Type B pancreatic cell (in vitro differentiated cells): ENCODE data around the gene TRIM68. TPM values are rescaled to one million over a fixed set of nuclear protein-coding genes. Genes with fewer than 3 reads are reported as not detected.

ENCODE experiments used
- DNase-seq: peaks from one replicate; pipeline ENCODE4 v3.0.0; 2021; ENCODE audit warnings: mixed read lengths; ENCODE audit not compliant: unreplicated experiment; ENCODE audit errors: extremely low spot score
- H3K27ac Mint-ChIP-seq: 2 replicates; pipeline ENCODE4 v1.8.0; 2021; ENCODE audit warnings: mild to moderate bottlenecking, mixed read lengths
- H3K27me3 Mint-ChIP-seq: 2 replicates; pipeline ENCODE4 v1.8.0; 2021; ENCODE audit warnings: mixed read lengths
- H3K36me3 Mint-ChIP-seq: 2 replicates; pipeline ENCODE4 v1.8.0; 2021; ENCODE audit warnings: mixed read lengths
- H3K4me1 Mint-ChIP-seq: one replicate; pipeline ENCODE4 v1.8.0; 2021; ENCODE audit warnings: mixed read lengths; ENCODE audit not compliant: unreplicated experiment
- H3K4me3 Mint-ChIP-seq: 2 replicates; pipeline ENCODE4 v1.8.0; 2021; ENCODE audit warnings: mild to moderate bottlenecking, mixed read lengths
- H3K9me3 Mint-ChIP-seq: 2 replicates; pipeline ENCODE4 v1.8.0; 2021; ENCODE audit warnings: mixed read lengths
- CTCF ChIP-seq: fragments of 200-600 bp; sonication (generic); conservative IDR thresholded peaks from 2 replicates; pipeline ENCODE4 v1.5.0; 2021; ENCODE audit warnings: antibody characterized with exemption, mild to moderate bottlenecking
- total RNA-seq: library from RNA; stranded (reverse); gene quantifications from 2 replicates; pipeline ENCODE4 v1.2.1, GENCODE V29; 2021; ENCODE audit warnings: low replicate concordance

The TRIM68 gene
- total RNA-seq, 1 donor from 2014 or later = 14.5 TPM

- no peak overlapping the region for H3K4me3 Mint-ChIP-seq
- H3K27me3 Mint-ChIP-seq = peaks cover 10% of the 10 kb centered on the region
- H3K27ac Mint-ChIP-seq = no peak overlapping the region
Measured at GRCh38 chr11:4576880-4577279, 31.2 kb downstream of the TRIM68 start.

GRCh38 chr11:4569075-4569474, 39.0 kb downstream of the TRIM68 start:
- no peaks in the 10 kb centered on the region for H3K27me3 Mint-ChIP-seq
- TF ChIP-seq CTCF = no peak
- DNase-seq = no peak
- no peak overlapping the region for H3K27ac Mint-ChIP-seq
- peaks cover 6% of the 10 kb centered on the region for H3K9me3 Mint-ChIP-seq
- no peak overlapping the region for H3K4me3 Mint-ChIP-seq
- peaks cover 2% of the 10 kb centered on the region for H3K36me3 Mint-ChIP-seq
- no peaks in the 10 kb centered on the region for H3K4me1 Mint-ChIP-seq

More at GRCh38 chr11:4576880-4577279, 31.2 kb downstream of the TRIM68 start:
- Mint-ChIP-seq H3K4me1 (no peaks in the 10 kb centered on the region), H3K36me3 (no peaks in the 10 kb centered on the region), H3K9me3 (no peaks in the 10 kb centered on the region)
- no peak for DNase-seq
- no peak for TF ChIP-seq CTCF

GRCh38 chr11:4565371-4565770, 42.7 kb downstream of the TRIM68 start:
- Mint-ChIP-seq H3K36me3 (peaks cover 5% of the 10 kb centered on the region), H3K9me3 (peaks cover 12% of the 10 kb centered on the region), H3K4me3 (no peak overlapping the region), H3K27ac (no peak overlapping the region), H3K27me3 (no peaks in the 10 kb centered on the region), H3K4me1 (no peaks in the 10 kb centered on the region)
- no peak for TF ChIP-seq CTCF
- DNase-seq = no peak

DNA sequence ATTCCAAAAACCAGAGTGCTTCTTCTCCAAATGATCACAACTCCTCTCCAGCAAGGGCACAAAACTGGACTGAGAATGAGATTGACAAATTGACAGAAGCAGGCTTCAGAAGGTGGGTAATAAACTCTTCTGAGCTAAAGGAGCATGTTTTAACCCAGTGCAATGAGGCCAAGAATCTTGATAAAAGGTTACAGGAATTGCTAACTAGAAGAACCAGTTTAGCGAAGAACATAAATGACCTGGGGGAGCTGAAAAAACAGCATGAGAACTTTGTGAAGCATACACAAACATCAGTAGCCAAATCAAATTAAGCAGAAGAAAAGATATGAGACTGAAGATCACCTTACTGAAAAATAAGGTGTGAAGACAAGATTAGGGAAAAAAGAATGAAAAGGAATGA, 47.6 kb downstream of the TRIM68 start:
- Mint-ChIP-seq H3K4me1 (no peaks in the 10 kb centered on the region), H3K4me3 (peak overlapping the region; percentile 28), H3K27me3 (no peaks in the 10 kb centered on the region), H3K27ac (peak overlapping the region; percentile 23), H3K9me3 (peaks cover 14% of the 10 kb centered on the region), H3K36me3 (peaks cover 5% of the 10 kb centered on the region)
- no peak for DNase-seq
- no peak for TF ChIP-seq CTCF

DNA sequence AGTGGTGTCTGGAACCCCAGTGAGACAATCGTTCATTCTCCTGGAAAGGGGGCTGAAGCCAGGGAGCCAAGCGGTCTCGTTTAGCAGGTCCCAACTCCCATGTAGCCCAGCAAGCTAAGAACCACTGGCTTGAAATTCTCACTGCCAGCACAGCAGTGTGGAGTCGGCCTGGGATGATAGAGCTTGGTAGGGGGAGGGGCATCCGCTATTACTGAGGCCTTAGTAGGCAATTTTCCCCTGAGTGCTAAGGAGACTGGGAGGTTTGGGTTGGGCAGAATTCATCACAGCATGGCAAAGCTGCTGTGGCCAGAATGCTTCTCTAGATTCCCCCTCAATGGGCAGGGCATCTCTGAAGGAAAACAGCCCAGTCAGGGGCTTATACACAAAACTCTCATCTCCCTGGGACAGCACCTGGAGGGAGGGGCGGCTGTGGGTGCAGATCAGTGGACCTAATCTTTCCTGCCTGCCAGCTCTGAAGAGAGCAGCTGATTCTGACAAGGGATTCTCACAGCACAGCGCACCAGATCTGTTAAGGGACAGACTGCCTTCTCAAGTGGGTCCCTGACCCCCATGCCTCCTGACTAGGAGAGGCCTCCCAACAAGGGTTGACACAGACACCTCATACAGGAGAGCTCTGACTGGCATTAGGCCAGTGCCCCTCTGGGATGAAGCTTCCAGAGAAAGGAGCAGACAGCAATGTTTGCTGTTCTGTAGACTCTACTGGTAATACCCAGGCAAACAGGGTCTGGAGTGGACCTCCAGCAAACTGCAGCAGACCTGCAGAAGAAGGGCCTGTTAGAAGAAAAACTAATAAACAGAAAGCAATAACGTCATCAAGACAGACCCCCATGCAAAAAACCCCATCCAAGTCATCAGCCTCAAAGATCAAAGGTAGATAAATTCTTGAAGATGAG, 48.2 kb downstream of the TRIM68 start:
- no peak for TF ChIP-seq CTCF
- Mint-ChIP-seq H3K27ac (no peak overlapping the region), H3K9me3 (peaks cover 14% of the 10 kb centered on the region), H3K4me3 (peak overlapping the region; percentile 8), H3K27me3 (no peaks in the 10 kb centered on the region), H3K4me1 (no peaks in the 10 kb centered on the region), H3K36me3 (peaks cover 5% of the 10 kb centered on the region)
- DNase-seq = no peak
